Neural progenitor cell (in vitro differentiated cells): ENCODE data around the gene OR2F1. TPM values are rescaled to one million over a fixed set of nuclear protein-coding genes. Genes with fewer than 3 reads are reported as not detected.

Experiments used
- DNase-seq: peaks from one replicate; pipeline ENCODE4 v3.0.0-alpha.2; 2016; ENCODE audit warnings: low spot score
- H2AFZ ChIP-seq: fragments of 200-600 bp; sonication (generic); replicated peaks from 2 replicates; pipeline ENCODE4 v1.6.1; 2016; ENCODE audit warnings: antibody characterized with exemption
- H3F3A ChIP-seq: fragments of 200-600 bp; sonication (generic); 2 replicates; pipeline ENCODE4 v1.6.1; 2016; ENCODE audit warnings: antibody characterized with exemption, low read depth
- H3K27ac ChIP-seq: fragments of 200-600 bp; sonication (generic); 2 replicates; pipeline ENCODE4 v1.5.1; 2016; ENCODE audit warnings: mild to moderate bottlenecking
- H3K27me3 ChIP-seq: fragments of 200-600 bp; sonication (generic); 2 replicates; pipeline ENCODE4 v1.6.1; 2016; ENCODE audit warnings: mild to moderate bottlenecking, moderate library complexity
- H3K36me3 ChIP-seq: fragments of 200-600 bp; sonication (generic); 2 replicates; pipeline ENCODE4 v1.5.1; 2016
- H3K4me1 ChIP-seq: fragments of 200-600 bp; sonication (generic); 2 replicates; pipeline ENCODE4 v1.6.1; 2016; ENCODE audit warnings: mixed run types
- H3K4me2 ChIP-seq: fragments of 200-600 bp; sonication (generic); 2 replicates; pipeline ENCODE4 v1.6.1; 2016
- H3K4me3 ChIP-seq: fragments of 200-600 bp; sonication (generic); 2 replicates; pipeline ENCODE4 v1.5.1; 2016
- H3K79me2 ChIP-seq: fragments of 200-600 bp; sonication (generic); 2 replicates; pipeline ENCODE4 v1.6.1; 2016; ENCODE audit warnings: low read depth
- H3K9ac ChIP-seq: fragments of 200-600 bp; sonication (generic); 2 replicates; pipeline ENCODE4 v1.6.1; 2016
- H3K9me3 ChIP-seq: fragments of 200-600 bp; sonication (generic); 2 replicates; pipeline ENCODE4 v1.5.1; 2016; ENCODE audit warnings: low read depth
- H4K20me1 ChIP-seq: fragments of 200-600 bp; sonication (generic); 2 replicates; pipeline ENCODE4 v1.6.1; 2016; ENCODE audit warnings: low read depth
- H3K27ac Mint-ChIP-seq: 3 replicates; pipeline ENCODE4 v1.8.0; 2021; ENCODE audit warnings: mixed read lengths
- H3K27me3 Mint-ChIP-seq: 2 replicates; pipeline ENCODE4 v1.8.0; 2022; ENCODE audit warnings: low read depth, mild to moderate bottlenecking, inconsistent platforms, moderate library complexity, mixed read lengths; ENCODE audit not compliant: insufficient read depth
- H3K36me3 Mint-ChIP-seq: 3 replicates; pipeline ENCODE4 v1.8.0; 2021; ENCODE audit warnings: mixed read lengths
- H3K4me1 Mint-ChIP-seq: 3 replicates; pipeline ENCODE4 v1.8.0; 2021; ENCODE audit warnings: mixed read lengths
- H3K4me3 Mint-ChIP-seq: 3 replicates; pipeline ENCODE4 v1.8.0; 2021; ENCODE audit warnings: mild to moderate bottlenecking, moderate library complexity, mixed read lengths
- H3K9me3 Mint-ChIP-seq: 3 replicates; pipeline ENCODE4 v1.8.0; 2020; ENCODE audit warnings: mixed read lengths
- EZH2 ChIP-seq: fragments of 200-600 bp; sonication (generic); IDR thresholded peaks from 2 replicates; pipeline ENCODE4 v1.6.1; 2017; ENCODE audit warnings: antibody characterized with exemption, mild to moderate bottlenecking, moderate library complexity
- EZH2phosphoT487 ChIP-seq: fragments of 200-600 bp; sonication (generic); IDR thresholded peaks from 2 replicates; pipeline ENCODE4 v1.6.1; 2017; ENCODE audit warnings: antibody characterized with exemption
- total RNA-seq: library from RNA; depleted of rRNA; stranded (reverse); fragments of >200 nt; gene quantifications from 2 replicates; pipeline ENCODE4 v1.2.3, GENCODE V29; 2015; ENCODE audit warnings: low replicate concordance
- TF ChIP-seq, protein P1 (sequence below): fragments of 200-600 bp; sonication (generic); IDR thresholded peaks from 2 replicates; pipeline ENCODE4 v1.5.1; 2017; ENCODE audit warnings: antibody characterized with exemption, mild to moderate bottlenecking

The OR2F1 gene
- total RNA-seq, 1 donor from 2014 or later: not detected

GRCh38 chr7:143906895-143907294 lies 47.7 kb upstream of the OR2F1 start:
- Histone ChIP-seq H2AFZ (no peak overlapping the region), H3K4me1 (peaks cover 24% of the 10 kb centered on the region), H3K9me3 (no peaks in the 10 kb centered on the region), H3K27me3 (no peaks in the 10 kb centered on the region), H3K4me2 (peak overlapping the region; percentile 62), H3K36me3 (no peaks in the 10 kb centered on the region), H3K9ac (no peak overlapping the region), H3F3A (peaks cover 13% of the 10 kb centered on the region), H3K4me3 (no peak overlapping the region), H4K20me1 (no peaks in the 10 kb centered on the region), H3K27ac (no peak overlapping the region), H3K79me2 (no peaks in the 10 kb centered on the region)
- H3K4me1 Mint-ChIP-seq: peaks cover 30% of the 10 kb centered on the region
- no peaks in the 10 kb centered on the region for H3K9me3 Mint-ChIP-seq
- H3K27me3 Mint-ChIP-seq: peaks cover 2% of the 10 kb centered on the region
- no peak overlapping the region for H3K4me3 Mint-ChIP-seq
- no peak overlapping the region for H3K27ac Mint-ChIP-seq
- no peaks in the 10 kb centered on the region for H3K36me3 Mint-ChIP-seq
- DNase-seq: peak; percentile 82
- TF ChIP-seq EZH2: no peak
- TF ChIP-seq EZH2phosphoT487: no peak
- TF ChIP-seq, protein P1, sequence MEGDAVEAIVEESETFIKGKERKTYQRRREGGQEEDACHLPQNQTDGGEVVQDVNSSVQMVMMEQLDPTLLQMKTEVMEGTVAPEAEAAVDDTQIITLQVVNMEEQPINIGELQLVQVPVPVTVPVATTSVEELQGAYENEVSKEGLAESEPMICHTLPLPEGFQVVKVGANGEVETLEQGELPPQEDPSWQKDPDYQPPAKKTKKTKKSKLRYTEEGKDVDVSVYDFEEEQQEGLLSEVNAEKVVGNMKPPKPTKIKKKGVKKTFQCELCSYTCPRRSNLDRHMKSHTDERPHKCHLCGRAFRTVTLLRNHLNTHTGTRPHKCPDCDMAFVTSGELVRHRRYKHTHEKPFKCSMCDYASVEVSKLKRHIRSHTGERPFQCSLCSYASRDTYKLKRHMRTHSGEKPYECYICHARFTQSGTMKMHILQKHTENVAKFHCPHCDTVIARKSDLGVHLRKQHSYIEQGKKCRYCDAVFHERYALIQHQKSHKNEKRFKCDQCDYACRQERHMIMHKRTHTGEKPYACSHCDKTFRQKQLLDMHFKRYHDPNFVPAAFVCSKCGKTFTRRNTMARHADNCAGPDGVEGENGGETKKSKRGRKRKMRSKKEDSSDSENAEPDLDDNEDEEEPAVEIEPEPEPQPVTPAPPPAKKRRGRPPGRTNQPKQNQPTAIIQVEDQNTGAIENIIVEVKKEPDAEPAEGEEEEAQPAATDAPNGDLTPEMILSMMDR: no peak

- Histone ChIP-seq H4K20me1 (no peaks in the 10 kb centered on the region), H2AFZ (no peak overlapping the region), H3K9me3 (no peaks in the 10 kb centered on the region), H3F3A (peaks cover 12% of the 10 kb centered on the region), H3K9ac (no peak overlapping the region), H3K79me2 (no peaks in the 10 kb centered on the region), H3K27me3 (no peaks in the 10 kb centered on the region), H3K4me1 (peaks cover 24% of the 10 kb centered on the region), H3K36me3 (no peaks in the 10 kb centered on the region), H3K4me3 (no peak overlapping the region), H3K27ac (no peak overlapping the region), H3K4me2 (no peak overlapping the region)
- Mint-ChIP-seq H3K4me3 (no peak overlapping the region), H3K4me1 (peaks cover 24% of the 10 kb centered on the region), H3K27me3 (peaks cover 2% of the 10 kb centered on the region), H3K9me3 (no peaks in the 10 kb centered on the region), H3K27ac (no peak overlapping the region), H3K36me3 (no peaks in the 10 kb centered on the region)
- TF ChIP-seq EZH2phosphoT487 (no peak), EZH2 (no peak)
- TF ChIP-seq, protein P1: no peak
- no peak for DNase-seq
Observed at GRCh38 chr7:143908120-143908519, 46.5 kb upstream of the OR2F1 start.

GRCh38 chr7:143909863-143910262 lies 44.8 kb upstream of the OR2F1 start:
- H3K4me1 Mint-ChIP-seq: peaks cover 15% of the 10 kb centered on the region
- Histone ChIP-seq H3K9ac (no peak overlapping the region), H3F3A (peaks cover 12% of the 10 kb centered on the region), H3K4me2 (no peak overlapping the region), H3K4me3 (no peak overlapping the region), H3K27ac (no peak overlapping the region), H4K20me1 (no peaks in the 10 kb centered on the region), H3K27me3 (no peaks in the 10 kb centered on the region), H3K4me1 (peaks cover 24% of the 10 kb centered on the region), H2AFZ (no peak overlapping the region), H3K36me3 (no peaks in the 10 kb centered on the region), H3K79me2 (no peaks in the 10 kb centered on the region), H3K9me3 (no peaks in the 10 kb centered on the region)
- TF ChIP-seq, protein P1: no peak
- TF ChIP-seq EZH2phosphoT487 (no peak), EZH2 (no peak)
- H3K27me3 Mint-ChIP-seq: no peaks in the 10 kb centered on the region
- no peaks in the 10 kb centered on the region for H3K36me3 Mint-ChIP-seq
- no peak overlapping the region for H3K27ac Mint-ChIP-seq
- no peak overlapping the region for H3K4me3 Mint-ChIP-seq
- no peaks in the 10 kb centered on the region for H3K9me3 Mint-ChIP-seq
- DNase-seq: no peak
